GM12872 (cell line): Measurements from ENCODE around the gene TSPEAR.

ENCODE experiments used
- CTCF ChIP-seq: IDR thresholded peaks from 3 replicates; pipeline ENCODE4 v1.5.1; 2011; ENCODE audit warnings: low read depth, mild to moderate bottlenecking, low read length, moderate library complexity; ENCODE audit not compliant: insufficient read depth

TSPEAR gene

GRCh38 chr21:44718093-44718492 lies 6.7 kb upstream of the TSPEAR start:
- TF ChIP-seq CTCF: no peak

- no peak for TF ChIP-seq CTCF
Measured at GRCh38 chr21:44716984-44717383, 5.6 kb upstream of the TSPEAR start.

- TF ChIP-seq CTCF: no peak
Measured at GRCh38 chr21:44714905-44715304, 3.5 kb upstream of the TSPEAR start.

GRCh38 chr21:44713846-44714245 lies 2.5 kb upstream of the TSPEAR start:
- TF ChIP-seq CTCF: no peak

- TF ChIP-seq CTCF: no peak
Measured at GRCh38 chr21:44713130-44713529, 1.8 kb upstream of the TSPEAR start.

- TF ChIP-seq CTCF: no peak
Measured at GRCh38 chr21:44712203-44713028, 1.0 kb upstream of the TSPEAR start.

- TF ChIP-seq CTCF: no peak
Measured at GRCh38 chr21:44710756-44711326, 531 bp downstream of the TSPEAR start.
